ENCODE measurements around the gene TMEFF2.

The TMEFF2 gene

GRCh38 chr2:191976436-191976835 is 218.3 kb downstream of the TMEFF2 start:
- no peak overlapping the region for H3K4me3 ChIP-seq (ENCODE audit: low read depth, low read length)
- DNase-seq (ENCODE audit: low read depth) = no peak
- TF ChIP-seq CTCF (IDR thresholded peaks at IDR 0.05; ENCODE audit: control insufficient read depth, extremely low read depth, insufficient read depth) = no peak

- DNase-seq (ENCODE audit: low read depth) = no peak
- H3K4me3 ChIP-seq (ENCODE audit: low read depth, low read length) = no peak overlapping the region
- TF ChIP-seq CTCF (IDR thresholded peaks at IDR 0.05; ENCODE audit: control insufficient read depth, extremely low read depth, insufficient read depth) = no peak
Measured at GRCh38 chr2:191974676-191975075, 220.1 kb downstream of the TMEFF2 start.

- no peak overlapping the region for H3K4me3 ChIP-seq (ENCODE audit: low read depth, low read length)
- DNase-seq (ENCODE audit: low read depth) = no peak
- TF ChIP-seq CTCF (IDR thresholded peaks at IDR 0.05; ENCODE audit: control insufficient read depth, extremely low read depth, insufficient read depth) = no peak
Measured at GRCh38 chr2:191970867-191971266, 223.9 kb downstream of the TMEFF2 start.

GRCh38 chr2:191968120-191968519 is 226.6 kb downstream of the TMEFF2 start:
- no peak for DNase-seq (ENCODE audit: low read depth)
- no peak for TF ChIP-seq CTCF (IDR thresholded peaks at IDR 0.05; ENCODE audit: control insufficient read depth, extremely low read depth, insufficient read depth)
- no peak overlapping the region for H3K4me3 ChIP-seq (ENCODE audit: low read depth, low read length)

- DNase-seq (ENCODE audit: low read depth) = no peak
- no peak for TF ChIP-seq CTCF (IDR thresholded peaks at IDR 0.05; ENCODE audit: control insufficient read depth, extremely low read depth, insufficient read depth)
Measured at GRCh38 chr2:191965733-191966132, 229.0 kb downstream of the TMEFF2 start.

GRCh38 chr2:191961556-191961955 is 233.2 kb downstream of the TMEFF2 start:
- DNase-seq (ENCODE audit: low read depth) = no peak
- H3K4me3 ChIP-seq (ENCODE audit: low read depth, low read length) = no peak overlapping the region
- no peak for TF ChIP-seq CTCF (IDR thresholded peaks at IDR 0.05; ENCODE audit: control insufficient read depth, extremely low read depth, insufficient read depth)

More at GRCh38 chr2:191965733-191966132, 229.0 kb downstream of the TMEFF2 start:
- no peak overlapping the region for H3K4me3 ChIP-seq (ENCODE audit: low read depth, low read length)

GRCh38 chr2:191959209-191959608 is 235.5 kb downstream of the TMEFF2 start:
- no peak for DNase-seq (ENCODE audit: low read depth)
- H3K4me3 ChIP-seq (ENCODE audit: low read depth, low read length) = no peak overlapping the region
- TF ChIP-seq CTCF (IDR thresholded peaks at IDR 0.05; ENCODE audit: control insufficient read depth, extremely low read depth, insufficient read depth) = no peak
